H9 (cell line): Measurements from ENCODE around the gene SH3GL1. TPM values are rescaled to one million over a fixed set of nuclear protein-coding genes. Genes with fewer than 3 reads are reported as not detected.

Experiments
- DNase-seq: peaks from one replicate; pipeline ENCODE4 v3.0.0-alpha.2; 2017
- H2AFZ ChIP-seq: one replicate; pipeline ENCODE4 v1.6.1; 2013; ENCODE audit warnings: mild to moderate bottlenecking, low read length, control low read depth, moderate library complexity
- H2AK5ac ChIP-seq: 2 replicates; pipeline ENCODE4 v1.6.1; 2013; ENCODE audit warnings: low read length, control low read depth, mixed read lengths; ENCODE audit not compliant: insufficient read length
- H2BK120ac ChIP-seq: one replicate; pipeline ENCODE4 v1.6.1; 2013; ENCODE audit warnings: low read depth, mild to moderate bottlenecking, low read length, control low read depth, inconsistent platforms; ENCODE audit not compliant: poor library complexity, severe bottlenecking
- H2BK12ac ChIP-seq: 2 replicates; pipeline ENCODE4 v1.6.1; 2013; ENCODE audit warnings: low read length, control low read depth, mixed read lengths, low read depth; ENCODE audit not compliant: insufficient read length
- H2BK15ac ChIP-seq: 2 replicates; pipeline ENCODE4 v1.6.1; 2013; ENCODE audit warnings: low read depth, low read length, control low read depth
- H2BK20ac ChIP-seq: one replicate; pipeline ENCODE4 v1.6.1; 2013; ENCODE audit warnings: low read depth, mild to moderate bottlenecking, low read length, control low read depth, inconsistent platforms; ENCODE audit not compliant: poor library complexity, severe bottlenecking
- H2BK5ac ChIP-seq: 2 replicates; pipeline ENCODE4 v1.6.1; 2013; ENCODE audit warnings: low read length, control low read depth, mixed read lengths; ENCODE audit not compliant: insufficient read length
- H3K14ac ChIP-seq: 2 replicates; pipeline ENCODE4 v1.6.1; 2013; ENCODE audit warnings: low read length, control low read depth; ENCODE audit not compliant: insufficient read depth
- H3K18ac ChIP-seq: 2 replicates; pipeline ENCODE4 v1.6.1; 2013; ENCODE audit warnings: low read depth, mild to moderate bottlenecking, mixed read lengths, low read length, control low read depth; ENCODE audit not compliant: insufficient read length
- H3K23ac ChIP-seq: 2 replicates; pipeline ENCODE4 v1.6.1; 2013; ENCODE audit warnings: low read length, control low read depth, mixed read lengths, low read depth; ENCODE audit not compliant: insufficient read length
- H3K23me2 ChIP-seq: 2 replicates; pipeline ENCODE4 v1.6.1; 2013; ENCODE audit warnings: low read depth, mild to moderate bottlenecking, mixed read lengths, low read length, control low read depth; ENCODE audit not compliant: insufficient read length, poor library complexity, severe bottlenecking
- H3K27ac ChIP-seq: 2 replicates; pipeline ENCODE4 v1.5.1; 2013; ENCODE audit warnings: low read length, control low read depth, mixed read lengths, low read depth; ENCODE audit not compliant: insufficient read length
- H3K27me3 ChIP-seq: 2 replicates; pipeline ENCODE4 v1.6.1; 2013; ENCODE audit warnings: low read length, control low read depth, inconsistent platforms; ENCODE audit not compliant: insufficient read depth
- H3K4ac ChIP-seq: 2 replicates; pipeline ENCODE4 v1.6.1; 2013; ENCODE audit warnings: low read depth, mild to moderate bottlenecking, control low read depth, inconsistent platforms, low read length, moderate library complexity
- H3K4me1 ChIP-seq: 2 replicates; pipeline ENCODE4 v1.6.1; 2013; ENCODE audit warnings: low read length, control low read depth, inconsistent platforms; ENCODE audit not compliant: insufficient read depth
- H3K4me2 ChIP-seq: 2 replicates; pipeline ENCODE4 v1.6.1; 2013; ENCODE audit warnings: low read length, control low read depth, mixed read lengths; ENCODE audit not compliant: insufficient read length, insufficient read depth
- H3K56ac ChIP-seq: 2 replicates; pipeline ENCODE4 v1.6.1; 2013; ENCODE audit warnings: low read depth, mild to moderate bottlenecking, mixed read lengths, low read length, control low read depth; ENCODE audit not compliant: insufficient read length
- H3K79me1 ChIP-seq: 2 replicates; pipeline ENCODE4 v1.6.1; 2013; ENCODE audit warnings: low read depth, mild to moderate bottlenecking, moderate library complexity, low read length, control low read depth, inconsistent platforms; ENCODE audit not compliant: insufficient read depth, poor library complexity, severe bottlenecking
- H3K79me2 ChIP-seq: 2 replicates; pipeline ENCODE4 v1.6.1; 2013; ENCODE audit warnings: low read length, control low read depth, inconsistent platforms; ENCODE audit not compliant: insufficient read depth
- H3K9ac ChIP-seq: 2 replicates; pipeline ENCODE4 v1.6.1; 2013; ENCODE audit warnings: low read length, control low read depth, mixed read lengths; ENCODE audit not compliant: insufficient read length; ENCODE audit errors: extremely low read depth
- H3K9me3 ChIP-seq: one replicate; pipeline ENCODE4 v1.6.1; 2013; ENCODE audit warnings: low read depth, low read length, inconsistent platforms; ENCODE audit not compliant: control insufficient read depth
- H3T11ph ChIP-seq: one replicate; pipeline ENCODE4 v1.6.1; 2013; ENCODE audit warnings: mild to moderate bottlenecking, low read length, control low read depth, inconsistent platforms
- H4K20me1 ChIP-seq: one replicate; pipeline ENCODE4 v1.6.1; 2013; ENCODE audit not compliant: control insufficient read depth, insufficient read length, insufficient read depth
- H4K5ac ChIP-seq: 2 replicates; pipeline ENCODE4 v1.6.1; 2013; ENCODE audit warnings: low read depth, mild to moderate bottlenecking, mixed read lengths, low read length, control low read depth; ENCODE audit not compliant: insufficient read length
- H4K8ac ChIP-seq: replicated peaks from 2 replicates; pipeline ENCODE4 v1.6.1; 2013; ENCODE audit warnings: low read length, control low read depth, mixed read lengths, low read depth; ENCODE audit not compliant: insufficient read length
- H4K91ac ChIP-seq: 2 replicates; pipeline ENCODE4 v1.6.1; 2013; ENCODE audit warnings: low read depth, mild to moderate bottlenecking, moderate library complexity, mixed read lengths, low read length, control low read depth; ENCODE audit not compliant: insufficient read length
- H3K27ac Mint-ChIP-seq, 3 experiments: 2 replicates in 2 of 3; 3 replicates in 1 of 3; pipeline ENCODE4 v1.8.0; 2020 to 2021; ENCODE audit warnings: mixed read lengths in 3 of 3, mild to moderate bottlenecking in 1 of 3, moderate library complexity in 1 of 3
- H3K27me3 Mint-ChIP-seq: 2 replicates; pipeline ENCODE4 v1.8.0; 2021; ENCODE audit warnings: low read depth, mild to moderate bottlenecking, moderate library complexity, mixed read lengths
- H3K36me3 Mint-ChIP-seq, 3 experiments: 2 replicates in 2 of 3; 3 replicates in 1 of 3; pipeline ENCODE4 v1.8.0; 2020 to 2021; ENCODE audit warnings: low read depth in 3 of 3, mixed read lengths in 3 of 3; ENCODE audit not compliant: insufficient read depth in 1 of 3
- H3K4me1 Mint-ChIP-seq, 2 experiments: 2 replicates each; pipeline ENCODE4 v1.8.0; 2020; ENCODE audit warnings: mixed read lengths in 2 of 2
- H3K4me3 Mint-ChIP-seq, 2 experiments: 2 replicates in 1 of 2; 3 replicates in 1 of 2; pipeline ENCODE4 v1.8.0; 2020 to 2021; ENCODE audit warnings: mild to moderate bottlenecking in 2 of 2, mixed read lengths in 2 of 2, moderate library complexity in 1 of 2
- H3K9me3 Mint-ChIP-seq, 2 experiments: 2 replicates in 1 of 2; 3 replicates in 1 of 2; pipeline ENCODE4 v1.8.0; 2020; ENCODE audit warnings: mild to moderate bottlenecking in 2 of 2, mixed read lengths in 2 of 2, moderate library complexity in 1 of 2
- CTCF ChIP-seq: fragments of 200-600 bp; sonication (generic); conservative IDR thresholded peaks from 3 replicates; pipeline ENCODE4 v1.8.0; 2021; ENCODE audit warnings: antibody characterized with exemption, mild to moderate bottlenecking
- WGBS: extraction: QIAGEN DNeasy Blood & Tissue Kit; methylation state at CpG from one replicate; pipeline ENCODE4 v1.1.7; 2013; ENCODE audit warnings: missing lambda C conversion rate, low lambda C conversion rate, mixed read lengths; ENCODE audit not compliant: insufficient read length; ENCODE audit errors: extremely low coverage; 5-methylcytosine and 5-hydroxymethylcytosine counted together
- total RNA-seq: library from RNA; stranded (reverse); gene quantifications from 2 replicates; pipeline ENCODE4 v1.2.1, GENCODE V29; 2021

SH3GL1 gene
- total RNA-seq, 1 experiment from 2014 or later, result 85.5 TPM

GRCh38 chr19:4323692-4324091 lies 76.7 kb downstream of the SH3GL1 start:
- no peak overlapping the region for H3K27ac Mint-ChIP-seq
- no CpG with 5 or more reads among the region's 9 CpGs for WGBS
- no peak overlapping the region for H3K27ac ChIP-seq

More at GRCh38 chr19:4323692-4324091, 76.7 kb downstream of the SH3GL1 start:
- Histone ChIP-seq H2BK120ac (no peak overlapping the region), H3K18ac (no peak overlapping the region), H3K27me3 (no peaks in the 10 kb centered on the region), H2AK5ac (no peak overlapping the region), H2BK15ac (no peak overlapping the region), H3K4me2 (no peak overlapping the region), H2BK12ac (no peak overlapping the region), H3K4ac (no peak overlapping the region), H3K79me2 (no peaks in the 10 kb centered on the region), H3K9me3 (no peaks in the 10 kb centered on the region), H4K20me1 (no peaks in the 10 kb centered on the region), H3K9ac (no peak overlapping the region), H2BK20ac (no peak overlapping the region), H4K8ac (no peak overlapping the region), H3T11ph (no peak overlapping the region), H3K4me1 (peaks cover 2% of the 10 kb centered on the region; the same call in 1 of the 2 replicates), H2AFZ (no peak overlapping the region), H4K91ac (no peak overlapping the region), H3K23ac (no peak overlapping the region), H4K5ac (no peak overlapping the region), H3K56ac (no peak overlapping the region), H3K79me1 (no peaks in the 10 kb centered on the region), H2BK5ac (no peak overlapping the region), H3K23me2 (peaks cover 9% of the 10 kb centered on the region), H3K14ac (no peak overlapping the region)
- peaks cover 10 to 11% of the 10 kb centered on the region in 2 experiments for H3K4me1 Mint-ChIP-seq
- TF ChIP-seq CTCF, result no peak
- DNase-seq, result no peak
- no peak overlapping the region for H3K4me3 Mint-ChIP-seq
- H3K9me3 Mint-ChIP-seq, result peaks cover 23 to 28% of the 10 kb centered on the region in 2 experiments
- peaks cover 2% of the 10 kb centered on the region for H3K27me3 Mint-ChIP-seq
- peaks cover 30 to 48% (median 33%) of the 10 kb centered on the region in 3 experiments for H3K36me3 Mint-ChIP-seq
